Effector memory CD4-positive, alpha-beta T cell (primary cell): ENCODE results near the gene SH3BP1.

Experiments
- DNase-seq, 3 donors: peaks; one replicate each; pipeline ENCODE4 v3.0.0-alpha.2; 2020
- H3K27ac ChIP-seq: 2 replicates; pipeline ENCODE4 v1.7.0; 2013; ENCODE audit warnings: mild to moderate bottlenecking, low read length, moderate library complexity; ENCODE audit not compliant: insufficient read depth, poor library complexity, severe bottlenecking
- H3K27me3 ChIP-seq: replicated peaks from 2 replicates; pipeline ENCODE4 v1.7.0; 2013; ENCODE audit warnings: mild to moderate bottlenecking, low read length; ENCODE audit not compliant: insufficient read depth, control insufficient read depth, poor library complexity, severe bottlenecking
- H3K36me3 ChIP-seq: 2 replicates; pipeline ENCODE4 v1.7.0; 2013; ENCODE audit warnings: mild to moderate bottlenecking, low read length, moderate library complexity; ENCODE audit not compliant: control insufficient read depth, insufficient read depth
- H3K4me1 ChIP-seq: 2 replicates; pipeline ENCODE4 v1.7.0; 2013; ENCODE audit warnings: low read length, mild to moderate bottlenecking; ENCODE audit not compliant: control insufficient read depth, insufficient read depth, poor library complexity, severe bottlenecking
- H3K4me3 ChIP-seq: 2 replicates; pipeline ENCODE4 v1.7.0; 2013; ENCODE audit warnings: low read length, low read depth, mild to moderate bottlenecking; ENCODE audit not compliant: insufficient read depth, poor library complexity, severe bottlenecking
- H3K9me3 ChIP-seq: 2 replicates; pipeline ENCODE4 v1.7.0; 2013; ENCODE audit warnings: mild to moderate bottlenecking, low read length, moderate library complexity; ENCODE audit not compliant: control insufficient read depth

SH3BP1 gene

DNA sequence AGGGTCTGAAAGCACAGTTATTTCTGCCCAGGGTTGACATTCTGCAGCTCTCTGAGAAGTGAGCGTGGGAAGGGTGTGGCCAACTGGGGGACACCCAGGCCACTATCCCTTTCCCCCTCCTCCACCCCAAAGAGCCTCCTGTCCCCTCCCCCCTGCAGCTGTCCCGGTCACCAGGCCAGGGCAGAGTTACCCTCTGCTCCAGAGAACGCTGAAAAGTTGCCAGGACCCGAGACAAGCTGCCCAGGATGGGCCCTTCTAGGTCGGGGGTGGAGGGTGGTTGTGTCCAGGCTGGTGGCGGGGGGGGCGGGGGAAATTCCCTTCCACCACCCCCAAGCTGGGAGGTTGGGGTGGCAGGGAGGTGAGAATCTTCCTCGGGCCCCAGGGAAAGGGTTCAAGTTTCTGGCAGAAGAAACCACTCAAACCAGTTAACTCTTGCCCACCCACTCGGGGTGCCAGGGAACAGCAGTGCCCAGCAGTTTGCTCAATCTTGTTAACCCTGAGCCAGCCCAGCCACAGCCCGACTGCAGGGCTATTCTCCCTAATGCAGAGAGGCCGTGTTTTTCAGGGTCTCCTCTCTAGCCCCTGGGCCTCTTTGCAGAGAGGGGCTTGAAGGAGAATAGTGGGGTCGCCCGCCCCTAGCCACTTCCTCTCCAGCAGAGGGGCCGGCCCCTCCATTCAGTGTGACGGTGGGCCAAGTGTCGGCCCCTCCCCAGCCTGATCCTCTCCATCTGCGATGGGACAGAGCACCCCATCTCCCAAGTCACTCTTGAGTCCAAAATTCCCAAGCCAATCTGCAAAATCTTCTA, 36.7 kb downstream of the SH3BP1 start:
- H3K4me1 ChIP-seq = peaks cover 40% of the 10 kb centered on the region
- peaks cover 3% of the 10 kb centered on the region for H3K36me3 ChIP-seq
- H3K27me3 ChIP-seq = no peaks in the 10 kb centered on the region
- peak in 1 of 3 donors; percentile 22 for DNase-seq
- H3K27ac ChIP-seq = peak overlapping the region; percentile 98
- H3K4me3 ChIP-seq = peak overlapping the region; percentile 70
- H3K9me3 ChIP-seq = no peaks in the 10 kb centered on the region

- Histone ChIP-seq H3K4me1 (peaks cover 40% of the 10 kb centered on the region), H3K4me3 (peak overlapping the region; percentile 70), H3K27me3 (no peaks in the 10 kb centered on the region), H3K36me3 (peaks cover 3% of the 10 kb centered on the region), H3K27ac (peak overlapping the region; percentile 98), H3K9me3 (no peaks in the 10 kb centered on the region)
- peak; percentile 88 to 94 (median 89) for DNase-seq
These were observed 37.4 kb downstream of the SH3BP1 start for GRCh38 chr22:37676736-37677492.

DNA sequence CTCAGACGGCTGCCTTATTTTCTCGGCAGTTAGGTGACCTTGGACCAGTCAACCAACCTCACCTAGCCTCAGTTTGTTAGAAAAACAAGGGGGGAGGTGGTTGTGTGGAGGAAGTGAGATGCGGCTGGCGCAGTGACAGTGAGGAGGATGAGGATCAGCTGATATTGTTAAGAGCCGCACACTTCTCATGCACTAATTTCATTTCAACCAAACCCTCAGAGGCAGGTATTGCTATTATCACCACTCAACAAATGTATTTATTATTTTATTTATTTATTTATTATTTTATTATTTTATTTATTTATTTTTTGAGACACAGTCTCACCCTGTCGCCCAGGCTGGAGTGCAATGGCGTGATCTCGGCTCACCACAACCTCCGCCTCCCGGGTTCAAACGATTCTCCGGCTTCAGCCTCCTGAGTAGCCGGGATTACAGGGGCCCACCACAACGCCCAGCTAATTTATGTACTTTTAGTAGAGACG, 38.1 kb downstream of the SH3BP1 start:
- Histone ChIP-seq H3K4me1 (peaks cover 40% of the 10 kb centered on the region), H3K36me3 (peaks cover 3% of the 10 kb centered on the region), H3K27me3 (no peaks in the 10 kb centered on the region), H3K4me3 (peak overlapping the region; percentile 70), H3K27ac (peak overlapping the region; percentile 98), H3K9me3 (no peaks in the 10 kb centered on the region)
- DNase-seq = no peak

DNA sequence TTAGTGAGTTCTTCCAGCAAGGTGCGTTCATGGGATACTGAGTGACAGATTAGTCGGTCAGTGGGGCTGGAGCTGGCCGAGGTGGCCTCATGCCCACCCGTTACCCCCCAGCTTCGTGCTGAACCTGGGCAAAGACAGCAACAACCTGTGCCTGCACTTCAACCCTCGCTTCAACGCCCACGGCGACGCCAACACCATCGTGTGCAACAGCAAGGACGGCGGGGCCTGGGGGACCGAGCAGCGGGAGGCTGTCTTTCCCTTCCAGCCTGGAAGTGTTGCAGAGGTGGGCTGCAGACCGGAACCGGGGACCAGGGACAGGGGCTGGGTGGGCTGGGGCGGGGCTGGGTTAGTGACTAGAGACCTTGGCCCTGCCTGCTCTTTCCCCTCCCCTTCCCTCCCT, 38.9 kb downstream of the SH3BP1 start:
- no peak for DNase-seq
- Histone ChIP-seq H3K36me3 (peaks cover 3% of the 10 kb centered on the region), H3K9me3 (no peaks in the 10 kb centered on the region), H3K27me3 (no peaks in the 10 kb centered on the region), H3K4me3 (no peak overlapping the region), H3K27ac (peak overlapping the region; percentile 98), H3K4me1 (peaks cover 32% of the 10 kb centered on the region)

DNA sequence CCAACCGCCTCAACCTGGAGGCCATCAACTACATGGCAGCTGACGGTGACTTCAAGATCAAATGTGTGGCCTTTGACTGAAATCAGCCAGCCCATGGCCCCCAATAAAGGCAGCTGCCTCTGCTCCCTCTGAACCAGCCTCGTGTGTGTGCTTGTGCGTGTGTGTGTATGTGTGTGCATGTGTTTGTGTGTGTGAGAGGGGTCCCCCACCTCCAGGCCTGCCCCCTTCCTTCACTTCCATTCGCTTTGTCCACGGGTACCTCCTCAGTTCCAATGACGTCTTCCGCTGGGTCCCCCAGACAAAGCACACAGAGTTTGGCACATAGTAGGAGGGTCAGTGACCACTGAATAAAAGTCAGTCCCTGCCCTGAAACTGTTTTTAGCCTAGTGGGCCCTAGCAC, 40.2 kb downstream of the SH3BP1 start:
- no peaks in the 10 kb centered on the region for H3K27me3 ChIP-seq
- peaks cover 27% of the 10 kb centered on the region for H3K4me1 ChIP-seq
- no peak overlapping the region for H3K4me3 ChIP-seq
- H3K36me3 ChIP-seq = peaks cover 3% of the 10 kb centered on the region
- DNase-seq = no peak
- no peaks in the 10 kb centered on the region for H3K9me3 ChIP-seq
- H3K27ac ChIP-seq = no peak overlapping the region

GRCh38 chr22:37680191-37680851, 40.9 kb downstream of the SH3BP1 start:
- Histone ChIP-seq H3K9me3 (no peaks in the 10 kb centered on the region), H3K4me1 (peaks cover 21% of the 10 kb centered on the region), H3K4me3 (no peak overlapping the region), H3K36me3 (peaks cover 3% of the 10 kb centered on the region), H3K27ac (peak overlapping the region; percentile 1), H3K27me3 (no peaks in the 10 kb centered on the region)
- DNase-seq = no peak

DNA sequence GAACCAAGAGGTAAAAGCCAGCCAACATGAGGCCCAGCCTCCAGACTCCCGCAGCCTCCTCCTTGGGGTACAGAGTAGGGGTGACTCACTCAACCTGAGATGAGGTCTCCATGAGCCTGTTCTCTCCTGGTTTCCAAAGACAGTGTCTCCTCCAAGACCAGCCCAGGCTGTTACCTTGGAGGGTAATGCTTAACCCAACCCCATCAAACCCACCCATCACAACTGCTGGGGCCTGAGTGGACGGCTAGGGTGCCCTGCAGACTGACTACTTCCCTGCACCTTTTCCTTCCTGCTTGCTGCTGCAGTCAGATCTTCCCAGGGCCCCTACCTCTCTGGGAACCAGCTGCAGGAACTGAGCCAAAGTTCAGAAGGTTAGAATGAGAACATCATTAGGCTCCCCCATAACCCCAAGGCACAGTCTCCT, 41.5 kb downstream of the SH3BP1 start:
- DNase-seq = no peak
- Histone ChIP-seq H3K4me1 (peaks cover 16% of the 10 kb centered on the region), H3K27ac (peak overlapping the region; percentile 1), H3K36me3 (peaks cover 3% of the 10 kb centered on the region), H3K4me3 (no peak overlapping the region), H3K9me3 (no peaks in the 10 kb centered on the region), H3K27me3 (no peaks in the 10 kb centered on the region)

DNA sequence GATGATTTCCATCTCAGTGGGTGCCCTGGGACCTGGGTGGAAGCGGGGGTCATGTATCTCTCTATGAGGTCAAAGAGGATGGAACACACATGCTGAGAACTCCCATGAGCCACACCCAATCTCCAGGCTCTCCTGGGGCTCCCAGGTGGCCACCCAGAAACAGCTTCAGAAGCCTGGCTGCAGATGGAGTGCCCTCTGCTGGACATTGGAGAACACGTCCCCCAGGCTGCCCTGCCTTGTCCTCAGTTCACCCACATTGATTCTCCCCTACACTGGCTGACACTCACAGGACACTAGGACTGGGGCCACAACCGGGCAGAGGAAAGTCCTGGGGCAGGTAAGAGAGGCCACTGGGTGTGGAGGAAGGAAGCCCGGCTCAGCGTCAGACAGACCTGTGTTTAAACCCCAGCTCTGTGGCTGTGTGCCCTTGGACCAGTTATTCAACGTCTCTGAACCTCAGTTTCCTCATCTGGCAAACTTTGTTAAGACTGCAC, 42.1 kb downstream of the SH3BP1 start:
- Histone ChIP-seq H3K27ac (no peak overlapping the region), H3K36me3 (peaks cover 3% of the 10 kb centered on the region)

GRCh38 chr22:37684803-37685615, 45.5 kb downstream of the SH3BP1 start:
- DNase-seq = no peak
- Histone ChIP-seq H3K36me3 (peaks cover 19% of the 10 kb centered on the region), H3K4me1 (peaks cover 21% of the 10 kb centered on the region), H3K4me3 (no peak overlapping the region), H3K27me3 (no peaks in the 10 kb centered on the region), H3K9me3 (no peaks in the 10 kb centered on the region), H3K27ac (no peak overlapping the region)

More for the DNA sequence above, 42.1 kb downstream of the SH3BP1 start:
- Histone ChIP-seq H3K27me3 (no peaks in the 10 kb centered on the region), H3K9me3 (no peaks in the 10 kb centered on the region), H3K4me1 (peaks cover 13% of the 10 kb centered on the region), H3K4me3 (no peak overlapping the region)
- DNase-seq = peak; percentile 41 to 60 (median 46)
